NCI-H2081 (cell line): Measurements from ENCODE around the gene HIPK2.

Experiments
- DNase-seq, 2 experiments: peaks; one replicate each; lab custom pipeline; 2025; lab: John Stamatoyannopoulos, UW

Gene HIPK2

GRCh38 chr7:139534966-139535651 is 242.7 kb downstream of the HIPK2 start:
- no peak for DNase-seq

GRCh38 chr7:139534096-139534495 is 243.7 kb downstream of the HIPK2 start:
- no peak for DNase-seq

- no peak for DNase-seq
These were observed 245.1 kb downstream of the HIPK2 start for GRCh38 chr7:139532636-139533155.

GRCh38 chr7:139531094-139531493 is 246.7 kb downstream of the HIPK2 start:
- no peak for DNase-seq

GRCh38 chr7:139526578-139527544 is 250.9 kb downstream of the HIPK2 start:
- DNase-seq: no peak

- no peak for DNase-seq
These were observed 252.0 kb downstream of the HIPK2 start for GRCh38 chr7:139525750-139526149.

GRCh38 chr7:139525239-139525638 is 252.6 kb downstream of the HIPK2 start:
- no peak for DNase-seq

- DNase-seq: no peak
These were observed 253.6 kb downstream of the HIPK2 start for GRCh38 chr7:139523968-139524815.

- no peak for DNase-seq
These were observed 254.4 kb downstream of the HIPK2 start, which contains the start of gene CLEC2L for GRCh38 chr7:139523199-139523941. Gene CLEC2L, plus strand, starts transcription at chr7:139523685. Its CDS starts 243 bp downstream, at chr7:139523928.

GRCh38 chr7:139522830-139523198 is 255.0 kb downstream of the HIPK2 start:
- no peak for DNase-seq

- DNase-seq: no peak
These were observed 256.4 kb downstream of the HIPK2 start for GRCh38 chr7:139521439-139521838.

- no peak for DNase-seq
These were observed 262.5 kb downstream of the HIPK2 start for GRCh38 chr7:139515266-139515665.
